IPS-NIHi7 (cell line): Measurements from ENCODE around the gene FOXD4L5.
"Not testable (repeated sequence)": the region's sequence is repeated elsewhere in the genome, so short reads cannot be mapped to it uniquely, and the experiment has no call there.

ENCODE experiments used
- DNase-seq: peaks from one replicate; pipeline ENCODE4 v3.0.0; 2012; ENCODE audit warnings: mixed read lengths; ENCODE audit errors: extremely low spot score

Gene FOXD4L5

GRCh38 chr9:65285109-65285508, at the start of gene FOXD4L5:
FOXD4L5 (minus strand) TSS chr9:65285209; CDS start chr9:65284377, 832 bp downstream.
- not testable (repeated sequence) for DNase-seq

- not testable (repeated sequence) for DNase-seq
Observed at GRCh38 chr9:65283943-65284342, 1.1 kb downstream of the FOXD4L5 start.

GRCh38 chr9:65282976-65283375, 2.0 kb downstream of the FOXD4L5 start:
- not testable (repeated sequence) for DNase-seq
